B cell (primary cell): ENCODE data around the gene METTL8. TPM values are rescaled to one million over a fixed set of nuclear protein-coding genes. Genes with fewer than 3 reads are reported as not detected.
A peak's percentile ranks its signal among the peaks of the same experiment; 100 is the strongest.

Experiments used
- ATAC-seq: fragments of 200-7000 bp; cut with Tn5 transposase; one replicate; pipeline ENCODE4 v1.10.0; 2021; ENCODE audit warnings: low read depth, mild to moderate bottlenecking, moderate number of reproducible peaks, moderate library complexity
- CTCF ChIA-PET: fragments of 350-600 bp; sonication (Branson Sonifier 250); formaldehyde crosslinking; loops from one replicate; lab custom pipeline; 2021; ENCODE audit warnings: antibody characterized with exemption, inconsistent platforms; lab: Charles Lee
- POLR2A ChIA-PET: fragments of 350-600 bp; sonication (Branson Sonifier 250); formaldehyde crosslinking; loops from one replicate; lab custom pipeline; 2021; ENCODE audit warnings: antibody characterized with exemption; lab: Charles Lee
- DNase-seq: peaks from one replicate; pipeline ENCODE4 v3.0.0; 2013
- H2AFZ ChIP-seq: 2 replicates; pipeline ENCODE4 v1.6.1; 2012; ENCODE audit warnings: mild to moderate bottlenecking, low read depth, low read length; ENCODE audit not compliant: insufficient read depth, poor library complexity, severe bottlenecking
- H3K27ac ChIP-seq, 2 donors: 1 replicate in 1 of 2; 2 replicates in 1 of 2; pipeline ENCODE4 v1.5.1; 2012 to 2013; ENCODE audit warnings: low read length in 2 of 2, mild to moderate bottlenecking in 2 of 2, moderate library complexity in 1 of 2
- H3K27me3 ChIP-seq, 4 experiments: fragments of 200-600 bp in 1 of 4; sonication (generic) in 1 of 4; replicated peaks in 1 of 4; 1 replicate in 2 of 4; 2 replicates in 2 of 4; pipeline versions ENCODE4 v1.6.1 to v1.7.0; 2013 to 2016; ENCODE audit warnings: low read length in 3 of 4, mild to moderate bottlenecking in 2 of 4, mixed read lengths in 1 of 4, moderate library complexity in 1 of 4; ENCODE audit not compliant: insufficient read depth in 4 of 4, control insufficient read depth in 3 of 4; ENCODE audit errors: control extremely low read depth in 1 of 4
- H3K36me3 ChIP-seq, 2 experiments: replicated peaks in 1 of 2; 1 replicate in 1 of 2; 2 replicates in 1 of 2; pipeline versions ENCODE4 v1.6.1 to v1.7.1; 2013; ENCODE audit warnings: low read length in 1 of 2; ENCODE audit not compliant: insufficient read depth in 2 of 2, control insufficient read depth in 1 of 2; ENCODE audit errors: control extremely low read depth in 1 of 2, extremely low read depth in 1 of 2
- H3K4me1 ChIP-seq, 2 donors: fragments of 200-600 bp in 1 of 2; sonication (generic) in 1 of 2; 1 replicate in 1 of 2; 2 replicates in 1 of 2; pipeline versions ENCODE4 v1.5.1 to v1.6.1; 2013 to 2017; ENCODE audit warnings: low read length in 2 of 2; ENCODE audit not compliant: control insufficient read depth in 2 of 2, insufficient read depth in 2 of 2
- H3K4me2 ChIP-seq: replicated peaks from 2 replicates; pipeline ENCODE3; 2012; ENCODE audit warnings: mild to moderate bottlenecking, low read depth, low read length; ENCODE audit not compliant: poor library complexity, severe bottlenecking
- H3K4me3 ChIP-seq, 5 experiments: fragments of 200-600 bp in 1 of 5; sonication (generic) in 1 of 5; 1 replicate in 3 of 5; 2 replicates in 2 of 5; pipeline versions ENCODE4 v1.5.1 to v1.7.0; 2011 to 2016; ENCODE audit warnings: low read length in 4 of 5, mild to moderate bottlenecking in 4 of 5, low read depth in 2 of 5, control low read depth in 1 of 5, moderate library complexity in 1 of 5; ENCODE audit not compliant: insufficient read depth in 1 of 5; ENCODE audit errors: control extremely low read depth in 1 of 5, extremely low read depth in 1 of 5
- H3K79me2 ChIP-seq: fragments of 200-600 bp; sonication (generic); one replicate; pipeline ENCODE4 v1.6.0; 2016; ENCODE audit warnings: low read length; ENCODE audit not compliant: control insufficient read depth, insufficient read depth
- H3K9ac ChIP-seq: fragments of 200-600 bp; sonication (generic); 2 replicates; pipeline ENCODE4 v1.6.1; 2017; ENCODE audit warnings: mild to moderate bottlenecking, low read length, moderate library complexity
- H3K9me3 ChIP-seq, 3 donors: one replicate each; pipeline versions ENCODE4 v1.6.1 to v1.7.1; 2013; ENCODE audit warnings: low read length in 2 of 3; ENCODE audit not compliant: control insufficient read depth in 2 of 3, insufficient read depth in 1 of 3; ENCODE audit errors: control extremely low read depth in 1 of 3
- H4K20me1 ChIP-seq: 2 replicates; pipeline ENCODE4 v1.6.0; 2012; ENCODE audit warnings: mild to moderate bottlenecking, low read length; ENCODE audit not compliant: insufficient read depth, control insufficient read depth, poor library complexity, severe bottlenecking
- H3K27ac Mint-ChIP-seq: one replicate; pipeline ENCODE4 v1.8.0; 2021; ENCODE audit warnings: mixed read lengths
- H3K27me3 Mint-ChIP-seq: one replicate; pipeline ENCODE4 v1.8.0; 2021; ENCODE audit warnings: mixed read lengths
- H3K4me1 Mint-ChIP-seq: one replicate; pipeline ENCODE4 v1.8.0; 2021; ENCODE audit warnings: mixed read lengths
- H3K4me3 Mint-ChIP-seq: one replicate; pipeline ENCODE4 v1.8.0; 2021; ENCODE audit warnings: mixed read lengths
- H3K9me3 Mint-ChIP-seq: one replicate; pipeline ENCODE4 v1.8.0; 2022; ENCODE audit warnings: mixed read lengths; ENCODE audit not compliant: insufficient read depth
- CTCF ChIP-seq: fragments of 200-600 bp; IDR thresholded peaks from one replicate; pipeline ENCODE4 v1.8.0; 2022; ENCODE audit warnings: antibody characterized with exemption, mild to moderate bottlenecking
- EZH2 ChIP-seq: IDR thresholded peaks from 2 replicates; pipeline ENCODE4 v1.6.1; 2012; ENCODE audit warnings: borderline replicate concordance, low read depth, mild to moderate bottlenecking, moderate library complexity, low read length; ENCODE audit not compliant: insufficient read depth, poor library complexity, severe bottlenecking
- WGBS: methylation state at CpG from one replicate; pipeline ENCODE4 v1.1.5; 2013; ENCODE audit warnings: missing lambda C conversion rate; ENCODE audit not compliant: insufficient coverage; 5-methylcytosine and 5-hydroxymethylcytosine counted together
- intact Hi-C: fragments of 100-400 bp; cut with micrococcal nuclease; formaldehyde crosslinking; loops from one replicate; pipeline ENCODE4 v1.10.0; 2022
- polyA minus RNA-seq: library from RNA; depleted of rRNA, polyadenylated mRNA; stranded (reverse); fragments of >200 nt; gene quantifications from 2 replicates; pipeline ENCODE4 v1.2.3, GENCODE V29; 2012
- polyA plus RNA-seq: library from polyadenylated mRNA; depleted of rRNA; stranded (reverse); fragments of >200 nt; gene quantifications from 2 replicates; pipeline ENCODE4 v1.2.3, GENCODE V29; 2012
- total RNA-seq, 2 donors: library from RNA; stranded (reverse); fragments of 120-200 nt in 1 of 2; gene quantifications; 1 replicate in 1 of 2; 2 replicates in 1 of 2; pipeline versions ENCODE4 v1.2.3 to v1.2.4, GENCODE V29; 2013 to 2022

METTL8 gene
- total RNA-seq (57.8 and 58.6 TPM in 2 replicates), polyA plus RNA-seq (20.8 and 24.3 TPM in 2 replicates), polyA minus RNA-seq (13.5 and 19.8 TPM in 2 replicates)
- total RNA-seq (2013): 124 TPM

- DNase-seq (no peak), ATAC-seq (no peak)
- peaks cover 7 to 17% of the 10 kb centered on the region in 2 experiments for H3K36me3 ChIP-seq
- peak within 1 kb of the TSS; percentile 98 for H2AFZ ChIP-seq
- H3K27me3 ChIP-seq: no peaks in the 10 kb centered on the region
- H3K9ac ChIP-seq: peak within 1 kb of the TSS; percentile 82
- Mint-ChIP-seq H3K27me3 (no peaks in the 10 kb centered on the region), H3K4me3 (peak within 1 kb of the TSS; percentile 91), H3K4me1 (peaks cover 24% of the 10 kb centered on the region), H3K9me3 (peaks cover 4% of the 10 kb centered on the region), H3K27ac (peak within 1 kb of the TSS; percentile 96)
- 0% methylated on average over 15 of the region's 15 CpGs for WGBS
- no peak for TF ChIP-seq EZH2
- peak; percentile 61 for TF ChIP-seq CTCF
- H3K9me3 ChIP-seq: peaks cover 1 to 17% (median 11%) of the 10 kb centered on the region in 3 donors
- peak within 1 kb of the TSS; percentile 67 to 87 (median 80) for H3K4me3 ChIP-seq
- peak within 1 kb of the TSS; percentile 91 for H3K4me2 ChIP-seq
- no peaks in the 10 kb centered on the region for H4K20me1 ChIP-seq
- POLR2A ChIA-PET: interaction anchor here (0.6 to 1.5 kb wide), 7 partner anchors 17 to 1729 kb away, joined by 3 to 5 read pairs (median 3); partner anchors contain the start of gene GORASP2
- intact Hi-C loops: loop anchor here (1.0 to 10.0 kb wide), 7 partner anchors 17 to 1859 kb away; partner anchors contain the start of genes FASTKD1, GORASP2 and PDK1
- peak within 1 kb of the TSS; percentile 84 to 85 for H3K27ac ChIP-seq
- CTCF ChIA-PET: interaction anchor here (0.6 to 2.1 kb wide), 21 partner anchors 8 to 509 kb away, joined by 3 to 17 read pairs (median 3); partner anchors contain the start of gene GORASP2
- peaks cover 7 to 10% of the 10 kb centered on the region in 2 donors for H3K4me1 ChIP-seq
- peaks cover 54% of the 10 kb centered on the region for H3K79me2 ChIP-seq
These were observed at the start of gene METTL8 for GRCh38 chr2:171433763-171434012. TSS of gene METTL8 (minus strand) at chr2:171433990. CDS start at chr2:171392185, 41,805 bp downstream.

GRCh38 chr2:171482877-171483276, 49.1 kb upstream of the METTL8 start:
- H3K4me2 ChIP-seq: no peak overlapping the region
- no peak for TF ChIP-seq EZH2
- no peak for TF ChIP-seq CTCF
- no peaks in the 10 kb centered on the region for H3K79me2 ChIP-seq
- DNase-seq (no peak), ATAC-seq (no peak)
- H3K9me3 ChIP-seq: no peaks in the 10 kb centered on the region
- no peaks in the 10 kb centered on the region for H3K9me3 Mint-ChIP-seq
- H3K4me1 ChIP-seq: no peaks in the 10 kb centered on the region
- 87% methylated on average over 2 of the region's 3 CpGs for WGBS
- H3K27me3 ChIP-seq: no peaks in the 10 kb centered on the region
- H3K27me3 Mint-ChIP-seq: no peaks in the 10 kb centered on the region
- intact Hi-C loops: no loop called here
- H3K9ac ChIP-seq: no peak overlapping the region
- H3K27ac Mint-ChIP-seq: no peak overlapping the region
- H2AFZ ChIP-seq: no peak overlapping the region
- H3K4me3 Mint-ChIP-seq: no peak overlapping the region
- H3K36me3 ChIP-seq: peaks cover 0 to 52% of the 10 kb centered on the region in 2 experiments
- CTCF ChIA-PET: interaction anchor here (0.9 kb wide), 1 partner anchor 12 kb away, joined by 3 read pairs; no protein-coding TSS in a partner anchor
- no peak overlapping the region for H3K4me3 ChIP-seq
- H3K4me1 Mint-ChIP-seq: no peaks in the 10 kb centered on the region
- POLR2A ChIA-PET: no interaction called here
- H3K27ac ChIP-seq: no peak overlapping the region
- no peaks in the 10 kb centered on the region for H4K20me1 ChIP-seq
